Endothelial cell of umbilical vein (primary cell): ENCODE results near the gene IBTK.

Experiments
- CTCF ChIP-seq, 2 donors: IDR thresholded peaks; 1 replicate in 1 of 2; 2 replicates in 1 of 2; pipeline ENCODE4 v1.5.1; 2011; ENCODE audit warnings: low read length in 2 of 2, mild to moderate bottlenecking in 2 of 2, moderate library complexity in 2 of 2, control low read depth in 1 of 2, inconsistent platforms in 1 of 2, low read depth in 1 of 2; ENCODE audit not compliant: insufficient read depth in 1 of 2; ENCODE audit errors: extremely low read depth in 1 of 2
- EZH2 ChIP-seq: IDR thresholded peaks from 2 replicates; pipeline ENCODE4 v1.6.1; 2012; ENCODE audit warnings: borderline replicate concordance, low read depth, mild to moderate bottlenecking, moderate library complexity, low read length, inconsistent platforms; ENCODE audit not compliant: severe bottlenecking
- FOS ChIP-seq: IDR thresholded peaks from 2 replicates; pipeline ENCODE4 v1.6.1; 2011; ENCODE audit warnings: mild to moderate bottlenecking, low read length, moderate library complexity, borderline replicate concordance; ENCODE audit not compliant: insufficient read depth
- GATA2 ChIP-seq: IDR thresholded peaks from 2 replicates; pipeline ENCODE4 v1.7.0; 2011; ENCODE audit warnings: low read depth, mild to moderate bottlenecking, moderate library complexity, mixed read lengths, low read length; ENCODE audit not compliant: insufficient read length, insufficient read depth
- JUN ChIP-seq: IDR thresholded peaks from 2 replicates; pipeline ENCODE4 v1.6.1; 2011; ENCODE audit warnings: borderline replicate concordance, low read depth; ENCODE audit not compliant: insufficient read length, insufficient read depth
- MAX ChIP-seq: IDR thresholded peaks from 2 replicates; pipeline ENCODE4 v1.6.1; 2011; ENCODE audit not compliant: insufficient read depth, insufficient read length
- POLR2A ChIP-seq: IDR thresholded peaks from 2 replicates; pipeline ENCODE4 v1.6.1; 2012; ENCODE audit warnings: low read depth, mild to moderate bottlenecking, control low read depth, low read length
- POLR2AphosphoS5 ChIP-seq: IDR thresholded peaks from 2 replicates; pipeline ENCODE4 v1.6.1; 2012; ENCODE audit warnings: low read depth, mild to moderate bottlenecking, control low read depth, low read length, moderate library complexity; ENCODE audit not compliant: insufficient read depth

GRCh38 chr6:82239597-82239996 is 7.9 kb downstream of the IBTK start:
- TF ChIP-seq POLR2AphosphoS5: no peak
- TF ChIP-seq EZH2: no peak
- no peak for TF ChIP-seq CTCF (IDR thresholded peaks at IDR 0.05; ENCODE audit: extremely low read depth in 1 of 2, insufficient read depth in 1 of 2, low read depth in 1 of 2, low read length in 2 of 2)
- TF ChIP-seq POLR2A: no peak
- TF ChIP-seq MAX: no peak
- no peak for TF ChIP-seq JUN
- no peak for TF ChIP-seq GATA2
- no peak for TF ChIP-seq FOS
